Fibroblast of mammary gland (primary cell): ENCODE measurements around the gene ZNF284.

Experiments
- DNase-seq: peaks from one replicate; pipeline ENCODE4 v3.0.0-alpha.2; 2010; ENCODE audit warnings: low read depth
- H3K4me3 ChIP-seq: 2 replicates; pipeline ENCODE4 v1.5.1; 2011; ENCODE audit warnings: low read depth, mild to moderate bottlenecking, low read length, moderate library complexity; ENCODE audit not compliant: control insufficient read depth
- TF ChIP-seq, protein P1 (sequence below): conservative IDR thresholded peaks from 2 replicates; pipeline ENCODE4 v1.5.1; 2011; ENCODE audit warnings: low read depth, low read length, inconsistent platforms; ENCODE audit not compliant: control insufficient read depth, insufficient read depth

ZNF284 gene

GRCh38 chr19:44050740-44051649 lies 21.0 kb upstream of the ZNF284 start:
- H3K4me3 ChIP-seq: peak overlapping the region; percentile 95
- DNase-seq: no peak
- TF ChIP-seq, protein P1, sequence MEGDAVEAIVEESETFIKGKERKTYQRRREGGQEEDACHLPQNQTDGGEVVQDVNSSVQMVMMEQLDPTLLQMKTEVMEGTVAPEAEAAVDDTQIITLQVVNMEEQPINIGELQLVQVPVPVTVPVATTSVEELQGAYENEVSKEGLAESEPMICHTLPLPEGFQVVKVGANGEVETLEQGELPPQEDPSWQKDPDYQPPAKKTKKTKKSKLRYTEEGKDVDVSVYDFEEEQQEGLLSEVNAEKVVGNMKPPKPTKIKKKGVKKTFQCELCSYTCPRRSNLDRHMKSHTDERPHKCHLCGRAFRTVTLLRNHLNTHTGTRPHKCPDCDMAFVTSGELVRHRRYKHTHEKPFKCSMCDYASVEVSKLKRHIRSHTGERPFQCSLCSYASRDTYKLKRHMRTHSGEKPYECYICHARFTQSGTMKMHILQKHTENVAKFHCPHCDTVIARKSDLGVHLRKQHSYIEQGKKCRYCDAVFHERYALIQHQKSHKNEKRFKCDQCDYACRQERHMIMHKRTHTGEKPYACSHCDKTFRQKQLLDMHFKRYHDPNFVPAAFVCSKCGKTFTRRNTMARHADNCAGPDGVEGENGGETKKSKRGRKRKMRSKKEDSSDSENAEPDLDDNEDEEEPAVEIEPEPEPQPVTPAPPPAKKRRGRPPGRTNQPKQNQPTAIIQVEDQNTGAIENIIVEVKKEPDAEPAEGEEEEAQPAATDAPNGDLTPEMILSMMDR: no peak

GRCh38 chr19:44051650-44052402 lies 20.1 kb upstream of the ZNF284 start, which contains the start of gene ZNF223:
ZNF223 (plus strand) TSS chr19:44052036; CDS start chr19:44055177, 3,141 bp downstream.
- peak within 1 kb of the TSS; percentile 95 for H3K4me3 ChIP-seq
- peak; percentile 92 for DNase-seq
- TF ChIP-seq, protein P1: no peak

- no peak overlapping the region for H3K4me3 ChIP-seq
- DNase-seq: no peak
- TF ChIP-seq, protein P1: no peak
These were observed 16.1 kb upstream of the ZNF284 start for GRCh38 chr19:44055870-44056269.

- TF ChIP-seq, protein P1: no peak
- no peak for DNase-seq
- H3K4me3 ChIP-seq: no peak overlapping the region
These were observed 12.7 kb upstream of the ZNF284 start for GRCh38 chr19:44059229-44059628.

GRCh38 chr19:44061038-44061437 lies 10.9 kb upstream of the ZNF284 start:
- no peak overlapping the region for H3K4me3 ChIP-seq
- TF ChIP-seq, protein P1: no peak
- no peak for DNase-seq

- H3K4me3 ChIP-seq: no peak overlapping the region
- DNase-seq: no peak
- TF ChIP-seq, protein P1: no peak
These were observed 5.7 kb upstream of the ZNF284 start for GRCh38 chr19:44066305-44066704.
